Activated CD4-positive, alpha-beta T cell treated with anti-CD3 and anti-CD28 coated beads, Interleukin-2, Interleukin-4, amounts not matched to agents 100 ng/mL and 50 ng/mL, durations not matched to agents 16 hours and 8 hours (primary cell): ENCODE results near the gene CACNA1E.

Experiments
- DNase-seq: peaks from one replicate; pipeline ENCODE4 v3.0.0-alpha.2; 2020; ENCODE audit warnings: low spot score

CACNA1E gene

GRCh38 chr1:181483285-181484195, at the start of gene CACNA1E:
Gene CACNA1E, plus strand, starts transcription at chr1:181483517. Its CDS starts 228 bp downstream, at chr1:181483745.
- DNase-seq: no peak

- DNase-seq: no peak
Observed at GRCh38 chr1:181433931-181434330, 49.4 kb upstream of the CACNA1E start.

GRCh38 chr1:181438013-181438412, 45.3 kb upstream of the CACNA1E start:
- no peak for DNase-seq

DNA sequence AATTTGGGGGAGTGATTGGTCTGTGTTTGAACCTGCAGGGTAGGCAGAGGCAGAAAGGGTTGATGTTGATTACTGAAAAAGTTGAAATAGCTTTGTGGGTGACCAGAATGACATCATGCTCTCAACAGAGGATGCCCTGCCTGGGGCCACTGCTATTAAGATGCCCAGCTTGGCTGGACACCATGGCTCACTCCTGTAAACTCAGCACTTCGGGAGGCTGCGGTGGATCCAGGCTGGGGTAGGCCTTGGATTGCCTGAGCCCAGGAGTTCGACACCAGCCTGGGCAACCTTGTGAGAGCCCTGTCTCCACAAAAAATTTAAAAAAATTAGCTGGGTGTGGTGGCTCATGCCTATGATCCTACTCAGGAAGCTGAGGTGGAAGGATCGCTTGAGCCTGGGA, 42.8 kb upstream of the CACNA1E start:
- DNase-seq: no peak

- no peak for DNase-seq
Observed at GRCh38 chr1:181442181-181442525, 41.2 kb upstream of the CACNA1E start.

DNA sequence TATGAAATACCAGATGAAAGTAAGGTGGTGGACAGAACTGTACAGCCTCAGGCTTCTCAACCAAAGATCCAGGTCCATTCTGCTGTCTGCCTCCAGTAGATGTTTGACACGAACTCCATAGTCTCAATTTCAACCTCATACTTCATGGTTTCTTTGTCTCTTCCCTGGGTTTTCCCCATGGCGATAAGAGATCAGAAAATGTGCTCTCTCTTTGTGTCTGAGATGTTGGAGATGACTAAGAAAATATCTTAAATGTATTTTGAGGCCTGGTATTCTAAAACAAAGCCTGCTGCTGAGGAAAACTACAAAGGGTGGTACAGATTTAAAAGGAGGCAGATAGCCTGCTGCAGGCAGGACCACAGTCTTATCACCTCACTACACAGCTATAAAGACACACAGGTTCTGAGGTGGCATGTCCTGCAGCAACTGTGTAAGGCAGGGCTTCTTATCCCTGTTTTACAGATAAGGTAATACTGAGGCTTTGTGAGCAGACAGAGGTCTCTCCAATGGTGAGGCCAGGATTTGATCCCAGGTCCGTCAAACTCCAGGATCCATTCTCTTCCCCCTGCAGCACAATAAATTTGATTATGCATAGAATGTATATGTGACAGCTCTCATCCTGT, 40.0 kb upstream of the CACNA1E start:
- no peak for DNase-seq

DNA sequence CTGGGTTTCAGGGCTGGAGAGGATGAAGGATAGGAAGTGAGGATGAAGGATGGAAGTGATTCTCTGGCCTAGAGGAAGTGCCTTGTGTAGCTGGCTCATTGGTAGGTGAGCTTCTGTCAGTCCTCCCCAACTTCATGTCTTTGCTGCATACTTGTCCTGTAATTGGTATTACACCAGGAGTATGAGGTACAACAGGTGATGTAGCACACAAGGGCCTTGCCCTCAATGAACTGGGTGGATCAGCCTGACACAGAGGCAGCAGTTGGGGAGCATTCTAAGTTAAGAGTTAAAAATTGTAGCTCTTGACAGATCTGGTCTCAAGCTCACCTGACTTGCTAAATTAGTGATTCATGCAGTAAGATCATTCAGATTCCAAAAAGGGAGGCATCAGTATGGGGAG, 37.9 kb upstream of the CACNA1E start:
- no peak for DNase-seq

DNA sequence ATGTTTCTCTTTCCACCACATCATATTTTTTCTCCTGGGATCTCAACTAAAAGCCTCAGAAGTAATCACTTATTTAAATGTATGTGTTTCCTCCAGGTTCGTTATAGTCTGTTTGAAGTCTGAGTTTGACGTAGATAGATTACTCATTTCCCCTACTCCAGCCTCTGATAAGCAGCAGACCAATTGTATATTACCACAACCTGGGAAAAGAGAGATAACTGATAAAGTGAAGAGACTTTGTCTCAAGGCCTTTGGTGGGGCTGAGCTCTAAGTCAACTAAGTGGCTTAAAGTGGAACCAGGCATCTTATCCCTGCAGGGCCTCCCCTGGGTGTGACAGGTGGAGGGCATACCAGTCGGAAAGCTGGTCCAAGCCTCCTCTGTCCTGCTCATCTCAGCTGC, 34.9 kb upstream of the CACNA1E start:
- DNase-seq: no peak

GRCh38 chr1:181451661-181452230, 31.6 kb upstream of the CACNA1E start:
- no peak for DNase-seq

DNA sequence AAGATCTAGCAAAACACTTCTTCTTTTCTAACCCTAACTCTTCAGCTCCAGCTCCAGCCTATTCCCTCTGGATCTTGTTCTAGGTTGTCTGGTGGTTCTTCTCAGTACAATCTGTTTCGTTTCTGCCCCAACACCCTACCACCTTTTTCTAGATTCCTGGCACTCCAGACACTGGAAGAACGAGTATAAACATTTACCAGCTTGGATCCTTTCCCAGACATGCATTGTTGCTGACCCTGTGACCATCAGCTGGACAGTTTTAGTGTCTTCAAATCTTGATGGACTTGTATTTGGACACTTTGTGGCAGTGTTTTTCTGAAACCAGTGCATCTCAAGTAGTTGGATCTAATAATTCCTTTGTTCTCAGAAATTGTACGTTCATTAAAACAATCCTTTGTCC, 30.6 kb upstream of the CACNA1E start:
- DNase-seq: no peak

DNA sequence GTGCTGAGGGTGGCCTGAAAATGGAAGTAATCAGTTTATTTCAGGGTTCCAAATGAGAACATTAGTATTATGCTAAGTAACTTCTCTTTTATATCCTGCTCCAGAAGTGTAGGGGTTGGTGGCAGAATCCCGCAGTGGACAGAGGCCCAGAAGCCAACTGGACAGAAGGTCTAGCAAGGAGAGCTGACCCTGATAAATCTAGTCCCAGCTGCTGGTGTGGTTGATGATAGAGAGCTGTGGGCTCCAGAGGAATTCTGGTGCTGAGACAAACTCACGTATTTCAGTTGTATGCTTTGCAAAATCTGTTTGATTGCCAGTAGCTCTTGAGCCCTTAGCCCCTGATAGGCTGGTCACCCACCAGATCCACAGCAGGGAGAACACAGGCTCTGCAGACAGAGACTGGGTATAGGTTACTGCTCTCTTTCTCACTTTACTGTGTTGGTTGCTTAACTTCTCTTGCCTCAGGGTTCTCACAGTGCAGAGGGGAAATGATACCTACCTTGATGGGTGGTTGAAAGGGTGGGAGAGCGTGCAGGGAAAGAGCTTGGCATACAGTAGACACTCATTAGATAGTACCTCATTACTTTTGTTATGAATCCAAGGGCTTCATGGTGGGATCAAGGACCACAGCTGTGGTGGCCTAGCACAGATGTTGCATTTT, 29.6 kb upstream of the CACNA1E start:
- DNase-seq: no peak

DNA sequence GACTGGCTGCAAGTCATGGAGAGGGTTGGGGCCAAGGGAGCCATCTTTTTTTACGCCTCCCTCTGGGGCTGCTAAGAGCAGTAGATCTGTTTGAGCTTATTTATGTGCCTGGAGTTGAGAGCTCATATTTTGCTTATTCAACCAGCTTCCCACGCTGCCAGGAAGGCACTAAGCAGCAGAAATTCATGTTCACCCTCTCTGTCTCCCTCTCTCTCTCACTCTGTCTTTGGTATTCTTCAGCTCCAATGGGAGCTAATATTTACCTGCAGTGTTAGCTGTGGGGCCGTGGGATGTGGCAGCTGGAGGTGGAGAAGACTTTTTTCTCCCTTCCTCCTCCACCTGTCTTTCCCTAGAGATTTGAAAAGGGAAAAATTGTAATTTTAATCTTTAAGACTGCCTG, 26.8 kb upstream of the CACNA1E start:
- no peak for DNase-seq

- no peak for DNase-seq
Observed at GRCh38 chr1:181458419-181458818, 24.9 kb upstream of the CACNA1E start.

DNA sequence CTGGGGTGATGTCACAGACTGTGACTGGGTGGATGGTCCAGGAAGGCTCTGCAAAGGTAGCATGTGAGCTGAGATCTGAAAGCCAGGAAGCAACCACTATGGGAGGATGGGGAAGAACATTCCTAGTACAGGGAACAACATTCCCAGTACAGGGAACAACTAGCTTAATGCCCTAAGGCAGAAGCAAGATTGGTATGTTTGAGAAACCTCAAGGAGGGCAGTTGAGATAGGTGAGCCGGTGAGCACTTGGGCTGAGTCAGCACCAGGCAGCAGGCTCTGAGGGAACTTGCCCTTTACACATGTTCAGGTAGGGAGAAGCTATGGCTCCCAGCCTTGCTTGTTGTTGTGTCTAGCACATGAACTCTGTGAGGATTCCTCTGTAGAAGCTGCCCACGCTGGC, 24.2 kb upstream of the CACNA1E start:
- no peak for DNase-seq

DNA sequence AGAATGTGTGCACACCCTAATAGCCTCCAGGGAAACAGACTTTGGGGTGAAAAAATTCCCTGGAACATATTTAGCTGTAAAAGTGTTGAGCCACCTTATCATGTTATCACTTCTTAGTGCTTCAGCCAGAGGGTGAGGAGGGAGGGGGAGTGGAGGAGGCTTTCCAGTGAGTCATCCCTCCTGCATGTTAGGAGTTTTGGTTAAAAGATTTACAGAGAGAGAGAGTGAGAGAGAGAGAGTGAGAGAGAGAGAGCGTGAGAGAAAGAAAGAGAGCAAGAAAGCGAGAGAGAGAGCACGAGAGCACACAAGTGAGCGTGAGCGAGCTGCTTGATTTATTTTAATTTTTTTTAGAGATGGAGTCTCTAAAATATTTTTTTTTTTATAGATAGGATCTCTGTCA, 13.5 kb upstream of the CACNA1E start:
- no peak for DNase-seq

DNA sequence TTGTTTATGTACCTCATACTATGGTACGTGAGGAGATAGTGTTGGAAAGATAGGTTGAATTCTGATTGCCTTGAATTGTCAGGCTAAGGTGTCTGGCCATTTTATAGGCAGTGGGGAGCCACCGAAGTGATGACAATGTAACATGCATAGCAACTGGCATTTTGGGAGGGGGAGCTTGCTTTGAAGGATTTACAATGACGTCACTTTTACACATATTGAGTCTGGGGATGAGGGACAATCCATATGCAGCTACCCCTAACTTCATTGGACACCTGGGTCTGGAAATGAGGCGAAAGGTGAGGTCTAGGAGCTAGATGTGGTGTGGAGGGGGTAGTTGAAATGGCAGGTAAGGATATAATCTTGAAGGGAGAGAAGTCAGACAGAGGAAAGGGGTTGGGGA, 7.7 kb upstream of the CACNA1E start:
- DNase-seq: no peak

GRCh38 chr1:181476581-181476980, 6.7 kb upstream of the CACNA1E start:
- no peak for DNase-seq

GRCh38 chr1:181478306-181478705, 5.0 kb upstream of the CACNA1E start:
- no peak for DNase-seq

- peak; percentile 42 for DNase-seq
Observed at GRCh38 chr1:181479137-181479745, 4.1 kb upstream of the CACNA1E start.

- DNase-seq: no peak
Observed at GRCh38 chr1:181482001-181482430, 1.3 kb upstream of the CACNA1E start.

DNA sequence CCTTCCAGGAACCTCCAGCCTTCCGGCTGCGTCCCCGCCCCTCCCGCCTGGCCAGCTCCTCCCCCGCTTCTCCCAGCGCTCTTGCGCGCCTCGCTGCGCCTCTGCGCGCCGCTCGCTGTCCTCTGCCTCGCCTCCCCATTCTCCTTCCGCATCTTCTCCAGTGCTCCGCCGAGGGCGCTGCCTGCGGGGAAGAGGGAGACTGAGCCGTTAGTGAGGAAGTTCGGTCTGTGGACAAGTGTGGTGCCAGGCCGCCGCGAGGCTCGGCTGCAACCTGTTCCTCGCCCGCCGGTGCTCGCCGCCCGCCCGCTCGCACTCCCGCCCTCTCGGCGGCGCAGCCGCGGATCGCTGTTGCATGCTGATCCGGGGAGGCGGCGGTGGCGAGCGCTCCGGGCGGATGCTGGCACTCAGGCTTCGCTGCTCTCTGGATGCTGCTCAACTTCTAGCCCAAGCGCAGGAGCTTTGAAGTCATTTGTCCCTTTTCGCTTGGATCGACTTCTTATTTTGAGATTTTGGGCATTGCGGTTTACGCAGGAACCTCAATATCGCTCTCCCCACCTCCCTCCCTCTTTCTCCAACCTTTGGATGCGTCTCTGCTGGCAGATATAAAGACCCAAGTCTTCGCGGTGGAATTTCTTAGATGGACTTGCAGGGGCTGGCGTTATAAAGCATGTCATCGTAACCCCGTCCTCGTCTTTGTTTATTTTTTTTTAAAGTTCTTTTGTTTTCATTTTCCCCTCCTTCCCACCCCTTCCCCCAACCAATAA, 614 bp upstream of the CACNA1E start:
- DNase-seq: peak; percentile 41

- DNase-seq: no peak
Observed at GRCh38 chr1:181484821-181485220, 1.5 kb downstream of the CACNA1E start.
